CD14-positive monocyte (primary cell): ENCODE data around the gene NABP1. TPM values are rescaled to one million over a fixed set of nuclear protein-coding genes. Genes with fewer than 3 reads are reported as not detected.

Source experiments
- DNase-seq, 3 donors: peaks; one replicate each; pipeline ENCODE4 v3.0.0-alpha.2; 2011 to 2022
- H2AFZ ChIP-seq: 2 replicates; pipeline ENCODE4 v1.6.0; 2012; ENCODE audit warnings: mild to moderate bottlenecking, low read depth, low read length, inconsistent platforms; ENCODE audit not compliant: insufficient read depth, poor library complexity, severe bottlenecking
- H3K27ac ChIP-seq, 2 donors: 1 replicate in 1 of 2; 2 replicates in 1 of 2; pipeline ENCODE4 v1.5.1; 2012 to 2013; ENCODE audit warnings: low read length in 2 of 2, control low read depth in 1 of 2, inconsistent platforms in 1 of 2, low read depth in 1 of 2, mild to moderate bottlenecking in 1 of 2
- H3K27me3 ChIP-seq, 2 donors: one replicate each; pipeline versions ENCODE4 v1.6.0 to v1.6.1; 2011 to 2013; ENCODE audit warnings: low read length in 2 of 2; ENCODE audit not compliant: control insufficient read depth in 2 of 2, insufficient read depth in 2 of 2
- H3K36me3 ChIP-seq, 2 donors: replicated peaks in 1 of 2; 1 replicate in 1 of 2; 2 replicates in 1 of 2; pipeline versions ENCODE4 v1.5.1 to v1.6.1; 2012 to 2013; ENCODE audit warnings: low read length in 2 of 2, control low read depth in 1 of 2, inconsistent platforms in 1 of 2, mild to moderate bottlenecking in 1 of 2; ENCODE audit not compliant: insufficient read depth in 2 of 2, control insufficient read depth in 1 of 2
- H3K4me1 ChIP-seq, 2 donors: 1 replicate in 1 of 2; 2 replicates in 1 of 2; pipeline versions ENCODE4 v1.5.1 to v1.6.1; 2012 to 2013; ENCODE audit warnings: low read length in 2 of 2, control low read depth in 1 of 2, inconsistent platforms in 1 of 2, mild to moderate bottlenecking in 1 of 2, moderate library complexity in 1 of 2; ENCODE audit not compliant: insufficient read depth in 2 of 2, control insufficient read depth in 1 of 2
- H3K4me2 ChIP-seq: replicated peaks from 2 replicates; pipeline ENCODE3; 2012; ENCODE audit warnings: low read length, moderate library complexity, mild to moderate bottlenecking; ENCODE audit not compliant: poor library complexity, severe bottlenecking; ENCODE audit errors: extremely low read depth
- H3K4me3 ChIP-seq, 3 experiments: fragments of 200-600 bp in 1 of 3; sonication (generic) in 1 of 3; replicated peaks in 1 of 3; 1 replicate in 2 of 3; 2 replicates in 1 of 3; pipeline ENCODE4 v1.5.1; 2011 to 2013; ENCODE audit warnings: low read length in 3 of 3, mild to moderate bottlenecking in 3 of 3, control low read depth in 2 of 3, low read depth in 2 of 3, inconsistent platforms in 1 of 3, moderate library complexity in 1 of 3
- H3K79me2 ChIP-seq: 2 replicates; pipeline ENCODE4 v1.6.0; 2012; ENCODE audit warnings: mild to moderate bottlenecking, control low read depth, inconsistent platforms, low read length, moderate library complexity; ENCODE audit not compliant: insufficient read depth
- H3K9ac ChIP-seq: 2 replicates; pipeline ENCODE4 v1.6.0; 2017; ENCODE audit warnings: low read length, mild to moderate bottlenecking; ENCODE audit not compliant: insufficient read depth, poor library complexity, severe bottlenecking
- H3K9me3 ChIP-seq, 2 donors: replicated peaks in 1 of 2; 1 replicate in 1 of 2; 2 replicates in 1 of 2; pipeline versions ENCODE4 v1.5.1 to v1.6.1; 2012 to 2013; ENCODE audit warnings: low read length in 2 of 2, control low read depth in 1 of 2; ENCODE audit not compliant: control insufficient read depth in 1 of 2, insufficient read depth in 1 of 2
- H4K20me1 ChIP-seq: 2 replicates; pipeline ENCODE4 v1.6.0; 2012; ENCODE audit warnings: mild to moderate bottlenecking, low read length, control low read depth, moderate library complexity; ENCODE audit not compliant: insufficient read depth
- H3K27ac Mint-ChIP-seq, 7 donors: one replicate each; pipeline ENCODE4 v1.8.0; 2020; ENCODE audit warnings: mild to moderate bottlenecking in 7 of 7, mixed read lengths in 7 of 7, moderate library complexity in 6 of 7, inconsistent platforms in 2 of 7
- H3K27me3 Mint-ChIP-seq, 3 donors: one replicate each; pipeline ENCODE4 v1.8.0; 2021 to 2022; ENCODE audit warnings: low read depth in 3 of 3, mild to moderate bottlenecking in 3 of 3, mixed read lengths in 3 of 3, moderate library complexity in 3 of 3, inconsistent platforms in 1 of 3
- H3K36me3 Mint-ChIP-seq, 2 donors: one replicate each; pipeline ENCODE4 v1.8.0; 2020; ENCODE audit warnings: mixed read lengths in 2 of 2, inconsistent platforms in 1 of 2, mild to moderate bottlenecking in 1 of 2
- H3K4me1 Mint-ChIP-seq: one replicate; pipeline ENCODE4 v1.8.0; 2020; ENCODE audit warnings: mild to moderate bottlenecking, mixed read lengths
- H3K4me3 Mint-ChIP-seq, 2 donors: one replicate each; pipeline ENCODE4 v1.8.0; 2020; ENCODE audit warnings: mild to moderate bottlenecking in 2 of 2, mixed read lengths in 2 of 2, moderate library complexity in 1 of 2
- H3K9me3 Mint-ChIP-seq, 7 donors: one replicate each; pipeline ENCODE4 v1.8.0; 2020 to 2022; ENCODE audit warnings: mixed read lengths in 7 of 7, mild to moderate bottlenecking in 6 of 7, moderate library complexity in 6 of 7, inconsistent platforms in 2 of 7
- CTCF ChIP-seq: fragments of 200-600 bp; IDR thresholded peaks from one replicate; pipeline ENCODE4 v1.8.0; 2022; ENCODE audit warnings: antibody characterized with exemption, mild to moderate bottlenecking
- WGBS: methylation state at CpG from one replicate; pipeline ENCODE4 v1.1.5; 2013; ENCODE audit warnings: missing lambda C conversion rate; ENCODE audit not compliant: insufficient coverage; 5-methylcytosine and 5-hydroxymethylcytosine counted together
- intact Hi-C, 2 donors: fragments of 100-400 bp; cut with micrococcal nuclease; formaldehyde crosslinking; loops; one replicate each; pipeline versions ENCODE4 v1.15.0 to v1.15.1; 2023
- polyA plus RNA-seq, 3 donors: library from polyadenylated mRNA; depleted of rRNA in 1 of 3; unstranded in 2 of 3; stranded (reverse) in 1 of 3; fragments of 300-500 nt in 2 of 3; fragments of >200 nt in 1 of 3; fragmentation: Illumina TruSeq in 2 of 3; gene quantifications; 1 replicate in 2 of 3; 2 replicates in 1 of 3; pipeline ENCODE4 v1.2.3, GENCODE V29; 2012 to 2021

Gene NABP1
- polyA plus RNA-seq, 3 donors = 8.0 to 20.7 (median 13.3) TPM

- Histone ChIP-seq H3K27me3 (no peaks in the 10 kb centered on the region), H2AFZ (peak overlapping the region; percentile 30), H3K9ac (no peak overlapping the region), H3K79me2 (no peaks in the 10 kb centered on the region), H4K20me1 (no peaks in the 10 kb centered on the region), H3K4me1 (peaks cover 24 to 27% of the 10 kb centered on the region in 2 donors), H3K9me3 (no peaks in the 10 kb centered on the region), H3K4me2 (peak overlapping the region; percentile 58), H3K36me3 (no peaks in the 10 kb centered on the region), H3K4me3 (peak overlapping the region in 2 of 3 experiments; percentile 11 to 48), H3K27ac (peak overlapping the region; percentile 67 to 84)
- H3K27ac Mint-ChIP-seq = peak overlapping the region; percentile 87 to 96 (median 93)
- peak overlapping the region; percentile 20 to 72 for H3K4me3 Mint-ChIP-seq
- H3K27me3 Mint-ChIP-seq = no peaks in the 10 kb centered on the region
- TF ChIP-seq CTCF = no peak
- intact Hi-C loops = loop anchor here (5.0 to 10.0 kb wide), 2 partner anchors 39 to 63 kb away; partner anchors contain the start of gene NABP1 (in 1 of the 2)
- H3K4me1 Mint-ChIP-seq = peaks cover 27% of the 10 kb centered on the region
- peak; percentile 60 to 66 (median 61) for DNase-seq
- 84% methylated on average over 6 of the region's 6 CpGs for WGBS
- no peaks in the 10 kb centered on the region for H3K36me3 Mint-ChIP-seq
- no peaks in the 10 kb centered on the region for H3K9me3 Mint-ChIP-seq
Measured at GRCh38 chr2:191638079-191638801, 39.7 kb upstream of the NABP1 start.

DNA sequence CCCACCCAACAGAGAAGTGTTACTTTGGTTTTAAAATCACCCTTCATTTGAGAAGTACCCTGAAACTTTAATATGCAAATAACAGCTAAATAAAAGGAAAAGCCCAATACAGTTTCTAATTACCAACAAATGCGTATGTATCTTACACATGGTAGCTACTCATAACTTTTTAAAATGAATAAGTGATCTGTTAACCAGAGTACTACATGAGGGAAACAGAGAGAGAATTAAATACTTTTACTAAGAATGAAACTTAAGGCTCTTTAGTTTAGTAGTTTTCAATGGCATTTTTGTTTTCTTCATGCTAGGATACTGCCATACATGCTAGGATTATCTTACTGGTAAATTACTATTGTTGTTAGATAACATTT lies 39.1 kb upstream of the NABP1 start:
- Histone ChIP-seq H3K27ac (peak overlapping the region; percentile 67 to 84), H2AFZ (peak overlapping the region; percentile 30), H3K9me3 (no peaks in the 10 kb centered on the region), H4K20me1 (no peaks in the 10 kb centered on the region), H3K79me2 (no peaks in the 10 kb centered on the region), H3K36me3 (no peaks in the 10 kb centered on the region), H3K4me2 (peak overlapping the region; percentile 58), H3K4me1 (peaks cover 24 to 27% of the 10 kb centered on the region in 2 donors), H3K9ac (no peak overlapping the region), H3K4me3 (peak overlapping the region in 1 of 3 experiments; percentile 48), H3K27me3 (no peaks in the 10 kb centered on the region)
- no peak for TF ChIP-seq CTCF
- Mint-ChIP-seq H3K27me3 (no peaks in the 10 kb centered on the region), H3K4me3 (peak overlapping the region in 1 of 2 donors; percentile 15), H3K36me3 (no peaks in the 10 kb centered on the region), H3K4me1 (peaks cover 27% of the 10 kb centered on the region), H3K9me3 (no peaks in the 10 kb centered on the region), H3K27ac (peak overlapping the region; percentile 87 to 96 (median 93))
- no CpG with 5 or more reads among the region's 1 CpG for WGBS
- DNase-seq = no peak
- intact Hi-C loops = loop anchor here (5.0 to 10.0 kb wide), 2 partner anchors 39 to 64 kb away; partner anchors contain the start of gene NABP1 (in 1 of the 2)
